Measurements from ENCODE around the gene TOLLIP.

Gene TOLLIP

DNA sequence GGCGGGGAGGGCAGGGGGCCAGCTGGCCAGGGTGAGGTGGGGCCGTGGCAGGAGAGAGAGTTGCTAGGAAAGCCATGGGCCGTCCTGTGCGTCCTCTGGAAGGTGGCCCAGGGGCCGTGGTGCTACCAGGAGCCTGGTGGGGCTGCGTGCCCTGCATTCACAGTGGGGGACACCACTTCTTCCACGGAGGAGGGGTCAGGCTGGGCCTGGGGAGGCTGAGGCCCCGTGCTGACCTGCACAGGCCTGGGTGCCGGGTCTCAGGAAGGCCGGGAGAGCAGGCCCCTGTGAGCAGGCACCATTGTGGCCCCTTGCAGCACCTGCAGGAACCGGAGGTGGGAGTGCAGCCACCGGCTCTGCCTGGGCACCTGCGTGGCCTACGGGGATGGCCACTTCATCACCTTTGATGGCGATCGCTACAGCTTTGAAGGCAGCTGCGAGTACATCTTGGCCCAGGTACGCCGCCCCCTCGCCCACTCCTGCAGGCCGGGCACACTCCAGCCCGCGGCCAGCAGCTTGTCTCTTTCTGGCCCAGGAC is 74.6 kb downstream of the TOLLIP start:
- in situ Hi-C loops (cut with MboI; ENCODE audit: low sequenced_read_pairs), result no loop called here

GRCh38 chr11:1234054-1234720 is 75.2 kb downstream of the TOLLIP start:
- in situ Hi-C loops (cut with MboI; ENCODE audit: low sequenced_read_pairs), result no loop called here

DNA sequence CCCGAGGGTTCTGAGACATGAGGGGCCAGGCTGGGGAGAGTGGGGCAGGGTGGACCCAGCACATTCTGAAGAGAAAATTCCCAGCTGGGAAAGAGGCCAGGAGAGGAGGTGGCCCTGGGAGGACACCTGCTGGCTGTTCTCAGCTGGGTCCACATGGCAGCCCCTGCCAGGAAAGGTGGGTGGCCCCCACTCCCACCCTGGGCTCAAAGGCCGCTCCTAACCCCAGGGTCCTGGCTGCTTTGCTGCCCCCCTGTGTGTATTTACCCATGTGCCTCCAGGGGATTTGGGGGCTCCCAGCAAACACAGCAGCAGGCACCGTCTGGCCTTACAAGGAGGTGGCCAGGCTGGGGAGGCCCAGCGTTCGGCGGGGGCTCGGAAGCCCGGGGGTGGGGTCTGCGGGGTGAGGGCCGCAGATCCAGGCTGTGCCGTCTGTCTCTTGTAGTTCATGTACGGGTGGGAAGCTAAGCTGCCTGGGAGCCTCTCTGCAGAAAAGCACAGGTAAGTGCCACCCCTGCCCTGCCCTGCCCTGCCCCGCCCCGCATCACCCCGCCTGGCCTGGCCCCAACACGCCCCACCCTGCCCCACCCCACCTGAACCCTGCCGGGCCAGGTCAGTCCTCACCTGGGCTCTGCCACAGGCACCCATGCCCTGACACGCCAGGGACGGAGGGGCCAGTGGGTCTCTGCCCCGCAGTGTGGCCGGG is 75.9 kb downstream of the TOLLIP start:
- in situ Hi-C loops (cut with MboI; ENCODE audit: low sequenced_read_pairs), result no loop called here

DNA sequence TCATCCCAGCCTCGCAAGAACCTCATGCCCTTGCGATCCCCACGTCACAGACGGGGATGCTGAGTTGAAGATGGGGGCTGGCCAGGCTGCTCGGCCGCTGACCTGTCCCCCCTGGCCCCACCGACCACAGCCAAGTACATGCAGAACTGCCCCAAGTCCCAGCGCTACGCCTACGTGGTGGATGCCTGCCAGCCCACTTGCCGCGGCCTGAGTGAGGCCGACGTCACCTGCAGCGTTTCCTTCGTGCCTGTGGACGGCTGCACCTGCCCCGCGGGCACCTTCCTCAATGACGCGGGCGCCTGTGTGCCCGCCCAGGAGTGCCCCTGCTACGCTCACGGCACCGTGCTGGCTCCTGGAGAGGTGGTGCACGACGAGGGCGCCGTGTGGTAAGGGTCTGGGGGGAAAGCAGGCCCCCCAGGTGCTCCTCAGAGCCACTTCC is 76.5 kb downstream of the TOLLIP start:
- in situ Hi-C loops (cut with MboI; ENCODE audit: low sequenced_read_pairs), result no loop called here

DNA sequence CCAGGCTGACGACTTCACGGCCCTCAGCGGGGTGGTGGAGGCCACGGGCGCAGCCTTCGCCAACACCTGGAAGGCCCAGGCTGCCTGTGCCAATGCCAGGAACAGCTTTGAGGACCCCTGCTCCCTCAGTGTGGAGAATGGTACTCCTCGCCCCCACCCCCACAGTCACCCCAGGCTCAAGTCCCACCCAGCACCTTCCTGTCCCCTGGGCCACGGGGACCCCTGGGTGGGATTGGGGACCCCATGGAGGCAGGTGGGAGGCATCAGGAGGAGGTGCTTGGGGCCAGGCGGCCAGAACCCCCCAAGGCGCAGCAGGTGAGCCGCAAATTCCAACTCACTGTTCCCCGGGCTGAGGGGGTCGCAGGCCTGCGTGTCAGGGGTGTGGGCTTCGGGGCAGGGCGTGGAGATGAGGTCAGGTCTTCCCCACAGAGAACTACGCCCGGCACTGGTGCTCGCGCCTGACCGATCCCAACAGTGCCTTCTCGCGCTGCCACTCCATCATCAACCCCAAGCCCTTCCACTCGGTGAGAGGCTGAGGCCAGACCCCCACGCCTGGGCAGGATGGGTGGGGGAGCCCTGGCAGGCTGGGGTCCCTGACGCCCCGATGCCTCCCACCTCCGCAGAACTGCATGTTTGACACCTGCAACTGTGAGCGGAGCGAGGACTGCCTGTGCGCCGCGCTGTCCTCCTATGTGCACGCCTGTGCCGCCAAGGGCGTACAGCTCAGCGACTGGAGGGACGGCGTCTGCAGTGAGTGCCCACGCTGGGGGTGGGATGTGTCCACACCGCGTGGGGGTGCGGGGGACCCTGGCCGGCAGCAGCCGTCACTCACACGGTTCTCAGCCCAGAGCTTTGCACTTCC is 77.2 kb downstream of the TOLLIP start:
- in situ Hi-C loops (cut with MboI; ENCODE audit: low sequenced_read_pairs), result no loop called here

DNA sequence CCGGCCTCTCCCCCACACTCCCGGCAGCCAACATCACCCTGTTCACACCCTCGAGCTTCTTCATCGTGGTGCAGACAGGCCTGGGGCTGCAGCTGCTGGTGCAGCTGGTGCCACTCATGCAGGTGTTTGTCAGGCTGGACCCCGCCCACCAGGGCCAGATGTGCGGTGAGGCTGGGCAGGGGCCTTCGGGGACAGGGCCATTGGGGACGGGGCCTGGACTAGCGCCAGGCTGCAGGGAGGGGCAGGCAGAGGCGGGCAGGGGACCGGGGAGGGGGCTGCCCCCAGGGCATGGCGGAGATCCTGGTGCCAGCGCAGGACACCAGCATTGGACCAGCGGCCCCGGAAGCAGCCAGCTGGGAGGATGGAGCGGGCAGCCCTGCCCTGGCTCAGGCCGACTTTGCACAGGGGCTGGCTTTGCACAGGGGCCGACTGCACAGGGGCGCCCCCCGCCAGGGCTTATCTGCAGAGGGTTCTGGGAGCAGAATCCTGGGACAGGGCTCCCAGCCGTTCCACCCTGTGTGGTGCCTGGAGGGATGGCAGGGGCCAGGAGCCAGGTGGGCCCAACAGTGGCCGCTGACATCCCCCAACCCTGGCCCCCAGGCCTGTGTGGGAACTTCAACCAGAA is 77.9 kb downstream of the TOLLIP start:
- in situ Hi-C loops (cut with MboI; ENCODE audit: low sequenced_read_pairs), result no loop called here

- in situ Hi-C loops (cut with MboI; ENCODE audit: low sequenced_read_pairs), result no loop called here
These were observed 78.7 kb downstream of the TOLLIP start for GRCh38 chr11:1230456-1231395.

GRCh38 chr11:1230121-1230455 is 79.3 kb downstream of the TOLLIP start:
- in situ Hi-C loops (cut with MboI; ENCODE audit: low sequenced_read_pairs), result no loop called here

GRCh38 chr11:1229471-1230120 is 79.8 kb downstream of the TOLLIP start:
- in situ Hi-C loops (cut with MboI; ENCODE audit: low sequenced_read_pairs), result no loop called here

DNA sequence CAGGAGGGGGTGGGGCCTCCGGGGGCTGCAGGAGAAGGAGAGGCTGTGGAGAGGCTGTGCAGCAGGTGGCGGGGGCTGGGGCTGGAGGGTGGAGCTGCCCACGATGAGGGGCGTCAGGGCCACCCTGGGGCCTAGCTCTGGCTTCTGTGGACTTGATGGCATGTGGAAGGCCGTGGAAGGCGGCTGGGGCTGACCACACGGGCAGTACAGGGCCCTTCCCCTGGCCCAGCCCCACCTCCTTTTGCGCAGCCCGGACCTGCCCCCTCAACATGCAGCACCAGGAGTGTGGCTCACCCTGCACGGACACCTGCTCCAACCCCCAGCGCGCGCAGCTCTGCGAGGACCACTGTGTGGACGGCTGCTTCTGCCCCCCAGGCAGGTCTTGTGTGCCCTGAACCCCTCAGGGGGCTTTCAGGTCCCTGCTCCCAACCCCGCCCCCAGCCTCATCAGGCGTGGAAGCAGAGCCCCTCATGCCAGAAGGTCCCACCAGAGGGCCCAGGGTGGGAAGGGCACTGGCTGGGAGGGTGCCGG is 80.4 kb downstream of the TOLLIP start:
- in situ Hi-C loops (cut with MboI; ENCODE audit: low sequenced_read_pairs), result no loop called here

- in situ Hi-C loops (cut with MboI; ENCODE audit: low sequenced_read_pairs), result no loop called here
These were observed 81.2 kb downstream of the TOLLIP start for GRCh38 chr11:1228101-1228821.

DNA sequence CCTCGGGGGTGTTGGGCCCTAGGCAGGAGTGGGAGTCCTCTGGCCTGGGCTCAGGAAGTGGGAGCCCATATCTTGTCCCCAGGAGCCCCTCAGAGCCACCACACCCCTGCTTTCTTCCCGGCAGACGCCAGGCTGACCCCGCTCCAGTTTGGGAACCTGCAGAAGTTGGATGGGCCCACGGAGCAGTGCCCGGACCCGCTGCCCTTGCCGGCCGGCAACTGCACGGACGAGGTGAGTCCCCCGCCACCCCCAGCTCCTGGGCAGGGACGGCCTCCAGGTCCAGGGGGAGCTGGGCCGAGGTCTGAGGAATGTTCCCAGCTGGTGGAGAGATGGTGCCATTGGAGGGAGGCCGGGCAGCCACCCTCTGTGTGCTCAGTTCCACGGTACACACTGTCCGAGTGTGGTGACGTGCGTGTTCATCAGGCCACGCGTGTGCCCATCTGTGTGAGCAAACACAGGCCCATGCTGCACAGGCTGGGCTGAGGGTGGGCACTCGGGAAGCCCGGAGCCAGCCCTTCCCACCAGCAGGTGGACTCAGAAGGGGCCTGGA is 81.8 kb downstream of the TOLLIP start:
- in situ Hi-C loops (cut with MboI; ENCODE audit: low sequenced_read_pairs), result no loop called here

GRCh38 chr11:1226986-1227550 is 82.4 kb downstream of the TOLLIP start:
- in situ Hi-C loops (cut with MboI; ENCODE audit: low sequenced_read_pairs), result no loop called here

- in situ Hi-C loops (cut with MboI; ENCODE audit: low sequenced_read_pairs), result no loop called here
These were observed 83.0 kb downstream of the TOLLIP start for GRCh38 chr11:1226226-1226985.

- in situ Hi-C loops (cut with MboI; ENCODE audit: low sequenced_read_pairs), result no loop called here
These were observed 83.8 kb downstream of the TOLLIP start for GRCh38 chr11:1225386-1226225.
